SK-N-MC (cell line): ENCODE data around the gene GDF10.

ENCODE experiments used
- DNase-seq: peaks from one replicate; pipeline ENCODE4 v3.0.0-alpha.2; 2011; ENCODE audit warnings: low read depth, low spot score
- H3K27ac ChIP-seq: fragments of 200-600 bp; sonication (generic); 2 replicates; pipeline ENCODE4 v1.5.1; 2016; ENCODE audit warnings: mixed run types
- H3K36me3 ChIP-seq: fragments of 200-600 bp; sonication (generic); 2 replicates; pipeline ENCODE4 v1.6.1; 2017; ENCODE audit warnings: antibody characterized with exemption, low read length, mixed read lengths; ENCODE audit not compliant: insufficient read depth
- H3K4me3 ChIP-seq: fragments of 200-600 bp; sonication (generic); 2 replicates; pipeline ENCODE4 v1.5.1; 2016
- H3K9ac ChIP-seq: fragments of 200-600 bp; sonication (generic); 2 replicates; pipeline ENCODE4 v1.8.0; 2017; ENCODE audit warnings: mixed run types, mixed read lengths; ENCODE audit not compliant: insufficient read length
- H3K9me3 ChIP-seq: fragments of 200-600 bp; sonication (generic); 2 replicates; pipeline ENCODE4 v1.6.1; 2017; ENCODE audit warnings: low read depth, mild to moderate bottlenecking, antibody characterized with exemption, low read length, moderate library complexity, mixed read lengths
- EZH2 ChIP-seq: fragments of 200-600 bp; sonication (generic); IDR thresholded peaks from one replicate; pipeline ENCODE4 v1.6.1; 2017; ENCODE audit warnings: antibody characterized with exemption
- FOXP2 ChIP-seq: optimal IDR thresholded peaks from 2 replicates; pipeline ENCODE3; 2011; ENCODE audit warnings: mild to moderate bottlenecking, moderate library complexity; ENCODE audit not compliant: insufficient read depth; ENCODE audit errors: extremely low read length, control extremely low read depth
- POLR2AphosphoS5 ChIP-seq: IDR thresholded peaks from 2 replicates; pipeline ENCODE4 v1.6.1; 2012; ENCODE audit warnings: mild to moderate bottlenecking, low read depth, low read length, borderline replicate concordance

Gene GDF10

DNA sequence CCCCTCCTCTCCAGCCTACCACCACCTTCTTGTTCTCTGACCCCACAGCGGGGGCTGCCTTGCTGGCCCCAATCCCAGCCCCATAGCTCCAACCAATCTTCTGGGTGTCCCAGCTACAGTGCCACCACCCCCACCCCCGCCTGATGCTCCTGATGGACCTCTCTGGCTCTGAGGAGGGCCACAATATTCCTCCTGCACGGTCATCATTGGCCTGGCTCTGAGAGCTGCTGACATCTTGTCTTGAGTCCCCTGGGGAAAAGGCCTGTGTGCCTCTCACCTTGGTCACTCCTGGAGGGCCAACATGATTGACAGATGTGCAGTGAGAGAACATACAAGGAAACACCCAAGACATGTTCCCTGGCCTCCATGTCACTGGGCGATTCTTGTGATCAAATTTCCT lies 29.9 kb downstream of the GDF10 start:
- no peak for DNase-seq
- Histone ChIP-seq H3K9ac (no peak overlapping the region), H3K27ac (no peak overlapping the region), H3K4me3 (no peak overlapping the region), H3K36me3 (no peaks in the 10 kb centered on the region), H3K9me3 (no peaks in the 10 kb centered on the region)
- TF ChIP-seq POLR2AphosphoS5 (no peak), EZH2 (no peak), FOXP2 (no peak)

DNA sequence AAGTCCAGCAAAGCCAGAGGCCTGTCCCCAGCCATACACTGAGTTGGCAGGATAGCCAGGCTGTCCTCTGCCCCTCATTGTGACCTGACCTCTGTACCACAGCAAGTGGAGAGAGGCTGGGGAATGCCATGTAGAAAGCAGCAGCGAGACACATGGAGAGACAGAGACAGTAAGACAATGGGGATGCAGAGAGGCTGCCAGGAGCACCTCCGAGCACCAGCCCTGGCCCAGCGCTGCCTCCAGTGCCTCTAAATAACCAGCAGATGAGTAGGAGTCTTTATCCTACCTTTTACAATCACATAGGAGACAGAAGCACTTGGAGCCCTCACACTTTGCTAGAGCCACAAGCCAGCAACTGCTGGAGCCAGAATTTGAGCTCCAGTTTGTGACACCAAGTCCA lies 30.4 kb downstream of the GDF10 start:
- Histone ChIP-seq H3K9ac (no peak overlapping the region), H3K4me3 (no peak overlapping the region), H3K27ac (no peak overlapping the region), H3K9me3 (no peaks in the 10 kb centered on the region), H3K36me3 (no peaks in the 10 kb centered on the region)
- no peak for DNase-seq
- TF ChIP-seq FOXP2, result no peak
- no peak for TF ChIP-seq POLR2AphosphoS5
- no peak for TF ChIP-seq EZH2

DNA sequence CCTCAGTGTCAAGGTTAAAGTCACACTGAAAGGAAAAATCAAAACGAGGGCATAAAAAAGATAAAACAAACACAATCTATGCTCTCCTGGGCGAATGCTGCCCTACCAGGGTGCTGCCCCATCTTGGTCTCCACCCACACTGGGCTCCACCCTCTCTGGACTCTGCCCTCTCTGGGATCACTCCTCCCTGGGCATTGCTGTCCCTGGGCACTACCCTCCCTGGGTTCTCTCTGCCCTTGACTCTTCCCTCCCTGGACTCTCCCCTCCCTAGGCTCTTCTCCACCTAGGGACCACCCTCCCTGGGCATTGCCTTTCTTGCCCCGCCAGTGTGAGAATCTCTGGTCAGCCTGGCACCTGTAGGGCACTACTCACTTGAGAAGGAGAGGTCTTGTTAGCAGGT lies 30.8 kb downstream of the GDF10 start:
- Histone ChIP-seq H3K36me3 (no peaks in the 10 kb centered on the region), H3K9ac (no peak overlapping the region), H3K4me3 (no peak overlapping the region), H3K27ac (no peak overlapping the region), H3K9me3 (no peaks in the 10 kb centered on the region)
- DNase-seq, result no peak
- TF ChIP-seq POLR2AphosphoS5, result no peak
- TF ChIP-seq EZH2, result no peak
- no peak for TF ChIP-seq FOXP2

DNA sequence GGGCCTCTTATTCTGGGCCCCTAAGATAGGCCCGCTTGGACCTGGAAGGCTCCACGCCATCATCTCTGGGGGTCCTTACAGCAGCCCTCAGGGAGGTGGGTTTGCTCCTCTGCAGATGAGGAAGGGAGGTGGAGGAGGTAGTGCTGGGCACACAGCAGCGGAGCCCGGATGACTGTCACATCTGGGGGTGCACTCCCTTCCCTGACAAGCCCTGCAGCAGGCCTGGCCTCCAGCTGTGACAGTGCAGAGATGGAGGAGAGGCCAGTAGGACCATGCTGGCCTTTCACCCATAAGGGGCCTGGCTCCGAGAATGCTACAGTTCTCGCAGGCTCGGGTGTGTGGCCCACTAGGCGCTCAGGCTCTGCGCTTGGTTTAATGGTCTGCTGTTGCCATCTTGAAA lies 31.5 kb downstream of the GDF10 start:
- TF ChIP-seq EZH2, result no peak
- TF ChIP-seq POLR2AphosphoS5, result no peak
- no peak for TF ChIP-seq FOXP2

DNA sequence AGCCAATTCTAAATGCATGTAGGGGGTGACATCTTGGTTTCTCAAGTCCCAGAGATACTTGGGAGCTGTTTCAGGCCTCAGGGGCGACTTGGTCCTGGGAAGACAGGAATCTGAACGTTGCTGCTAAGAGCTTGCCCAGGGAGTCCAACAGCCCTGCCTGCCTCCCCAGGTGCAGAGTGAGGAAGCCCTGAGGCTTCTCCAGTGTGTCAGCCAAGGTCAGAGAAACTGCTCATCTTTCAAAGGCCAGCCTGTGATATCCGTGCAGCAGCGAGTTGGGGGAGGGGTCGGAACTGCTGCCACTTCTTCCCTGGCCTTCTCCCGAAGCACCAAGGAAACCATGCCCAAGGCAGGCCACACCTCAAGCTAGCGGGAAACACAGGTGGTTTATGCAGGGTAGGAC lies 32.0 kb downstream of the GDF10 start:
- DNase-seq, result no peak
- H3K27ac ChIP-seq, result no peak overlapping the region
- no peak for TF ChIP-seq FOXP2
- no peak for TF ChIP-seq EZH2
- no peak for TF ChIP-seq POLR2AphosphoS5
- H3K9ac ChIP-seq, result no peak overlapping the region
- no peaks in the 10 kb centered on the region for H3K36me3 ChIP-seq
- no peaks in the 10 kb centered on the region for H3K9me3 ChIP-seq
- H3K4me3 ChIP-seq, result no peak overlapping the region

More for the DNA sequence above, 31.5 kb downstream of the GDF10 start:
- no peak for DNase-seq
- no peak overlapping the region for H3K4me3 ChIP-seq
- no peak overlapping the region for H3K9ac ChIP-seq
- no peaks in the 10 kb centered on the region for H3K36me3 ChIP-seq
- H3K9me3 ChIP-seq, result no peaks in the 10 kb centered on the region
- H3K27ac ChIP-seq, result no peak overlapping the region

DNA sequence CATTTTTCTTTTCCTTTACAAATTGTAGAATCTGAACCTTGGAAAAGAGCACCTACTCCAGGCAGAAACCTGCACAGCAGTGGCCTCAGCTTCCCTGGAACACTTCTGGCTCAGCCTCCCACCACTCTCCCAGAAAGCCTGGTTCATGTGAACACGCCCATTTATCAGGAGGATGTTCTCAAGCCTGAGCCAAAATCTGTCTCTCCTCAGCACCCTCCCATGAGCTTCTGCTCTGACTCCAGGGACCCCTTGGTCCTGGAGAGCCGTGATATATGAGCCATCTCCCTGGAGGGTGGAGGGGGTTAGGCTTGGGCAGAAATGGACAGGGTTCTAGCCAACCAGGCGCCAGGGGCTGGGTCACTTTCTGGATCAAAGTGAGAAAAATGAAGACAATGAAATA lies 32.4 kb downstream of the GDF10 start:
- DNase-seq, result no peak
- Histone ChIP-seq H3K9me3 (no peaks in the 10 kb centered on the region), H3K4me3 (no peak overlapping the region), H3K9ac (no peak overlapping the region), H3K36me3 (no peaks in the 10 kb centered on the region), H3K27ac (no peak overlapping the region)
- TF ChIP-seq POLR2AphosphoS5 (no peak), FOXP2 (no peak), EZH2 (no peak)

DNA sequence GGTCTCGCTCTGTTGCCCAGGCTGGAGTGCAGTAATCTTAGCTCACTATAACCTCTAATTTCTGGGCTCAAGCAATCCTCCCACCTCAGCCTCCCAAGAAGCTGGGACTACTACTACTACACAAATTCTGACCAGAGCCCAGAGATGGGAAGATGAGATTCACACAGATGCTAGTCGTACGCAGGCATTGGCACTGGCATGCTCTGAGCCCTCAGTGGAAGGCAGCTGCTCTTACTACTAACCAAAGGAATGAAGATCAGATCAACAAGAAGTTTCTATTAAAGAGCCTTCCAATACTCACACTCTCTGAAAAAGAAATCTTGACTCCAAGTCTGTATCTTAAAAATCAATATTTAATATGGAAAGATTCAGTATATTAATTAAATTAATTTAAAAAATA lies 32.9 kb downstream of the GDF10 start:
- no peak for DNase-seq
- Histone ChIP-seq H3K9ac (no peak overlapping the region), H3K9me3 (no peaks in the 10 kb centered on the region), H3K36me3 (no peaks in the 10 kb centered on the region), H3K4me3 (no peak overlapping the region), H3K27ac (no peak overlapping the region)
- TF ChIP-seq FOXP2, result no peak
- no peak for TF ChIP-seq POLR2AphosphoS5
- no peak for TF ChIP-seq EZH2

DNA sequence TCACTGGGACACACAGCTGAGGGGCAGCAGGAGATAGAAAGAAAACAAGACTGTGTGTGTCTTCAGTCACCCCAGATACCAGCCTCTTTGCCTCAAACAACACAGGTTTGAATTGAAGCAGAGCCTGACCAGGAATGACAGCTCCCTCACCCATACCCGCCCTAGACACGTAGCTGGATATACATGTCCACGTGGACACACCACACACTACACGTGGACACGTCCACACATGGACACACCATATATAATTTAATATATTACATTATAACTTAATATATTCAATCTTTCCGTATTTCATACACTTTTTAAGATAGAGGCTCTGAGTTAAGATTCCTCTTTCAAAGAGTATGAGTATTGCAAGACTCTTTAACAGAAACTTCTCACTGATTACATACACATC lies 33.5 kb downstream of the GDF10 start:
- Histone ChIP-seq H3K27ac (no peak overlapping the region), H3K9ac (no peak overlapping the region), H3K9me3 (no peaks in the 10 kb centered on the region), H3K4me3 (no peak overlapping the region), H3K36me3 (no peaks in the 10 kb centered on the region)
- TF ChIP-seq EZH2, result no peak
- TF ChIP-seq POLR2AphosphoS5, result no peak
- no peak for TF ChIP-seq FOXP2
- no peak for DNase-seq
